Measurements from ENCODE around the gene CES1. TPM values are rescaled to one million over a fixed set of nuclear protein-coding genes. Genes with fewer than 3 reads are reported as not detected.
"Not testable (repeated sequence)": the region's sequence is repeated elsewhere in the genome, so short reads cannot be mapped to it uniquely, and the experiment has no call there.

CES1 gene
- total RNA-seq, 2 donors from 2014 or later = 58.2 to 122 TPM

- ATAC-seq = no peak
- intact Hi-C loops (cut with DNase I) = no loop called here
- no peak for DNase-seq
Measured at GRCh38 chr16:55809851-55810250, 23.0 kb downstream of the CES1 start.

GRCh38 chr16:55809386-55809785, 23.5 kb downstream of the CES1 start:
- intact Hi-C loops (cut with DNase I) = no loop called here
- ATAC-seq (no peak), DNase-seq (no peak)

- DNase-seq; ATAC-seq; intact Hi-C loops (cut with DNase I): not testable (repeated sequence)
Measured at GRCh38 chr16:55808286-55808685, 24.6 kb downstream of the CES1 start.

- ATAC-seq = peak; percentile 30 to 85
- DNase-seq; intact Hi-C loops (cut with DNase I): not testable (repeated sequence)
Measured at GRCh38 chr16:55805104-55805503, 27.8 kb downstream of the CES1 start.

GRCh38 chr16:55803681-55804080, 29.2 kb downstream of the CES1 start:
- intact Hi-C loops (cut with DNase I); DNase-seq; ATAC-seq: not testable (repeated sequence)

GRCh38 chr16:55792934-55793374, 39.9 kb downstream of the CES1 start:
- intact Hi-C loops (cut with DNase I); ATAC-seq; DNase-seq: not testable (repeated sequence)

- ATAC-seq = peak in 1 of 2 donors; percentile 78
- intact Hi-C loops (cut with DNase I); DNase-seq: not testable (repeated sequence)
Measured at GRCh38 chr16:55791512-55791911, 41.4 kb downstream of the CES1 start.

GRCh38 chr16:55790240-55790639, 42.7 kb downstream of the CES1 start:
- peak in 1 of 2 donors; percentile 65 for ATAC-seq
- intact Hi-C loops (cut with DNase I); DNase-seq: not testable (repeated sequence)

GRCh38 chr16:55782793-55783091, 50.2 kb downstream of the CES1 start:
- intact Hi-C loops (cut with DNase I); DNase-seq; ATAC-seq: not testable (repeated sequence)

- intact Hi-C loops (cut with DNase I); DNase-seq; ATAC-seq: not testable (repeated sequence)
Measured at GRCh38 chr16:55782091-55782792, 50.7 kb downstream of the CES1 start.

GRCh38 chr16:55781456-55781855, 51.4 kb downstream of the CES1 start:
- DNase-seq; ATAC-seq; intact Hi-C loops (cut with DNase I): not testable (repeated sequence)

GRCh38 chr16:55780095-55780407, 52.8 kb downstream of the CES1 start:
- ATAC-seq; intact Hi-C loops (cut with DNase I): not testable (repeated sequence)

GRCh38 chr16:55779402-55780094, 53.3 kb downstream of the CES1 start:
- ATAC-seq = no peak
- intact Hi-C loops (cut with DNase I) = no loop called here
- DNase-seq = no peak

More at GRCh38 chr16:55780095-55780407, 52.8 kb downstream of the CES1 start:
- DNase-seq = not testable (repeated sequence)

GRCh38 chr16:55778757-55779156, 54.1 kb downstream of the CES1 start:
- intact Hi-C loops (cut with DNase I) = no loop called here
- DNase-seq (no peak), ATAC-seq (no peak)

- ATAC-seq = no peak
- DNase-seq = no peak
- intact Hi-C loops (cut with DNase I) = no loop called here
Measured at GRCh38 chr16:55775857-55776256, 57.0 kb downstream of the CES1 start.

GRCh38 chr16:55773859-55774549, 58.9 kb downstream of the CES1 start:
- no peak for DNase-seq
- no peak for ATAC-seq

GRCh38 chr16:55765161-55765560, 67.7 kb downstream of the CES1 start:
- no peak for DNase-seq
- intact Hi-C loops (cut with DNase I) = no loop called here
- ATAC-seq = no peak

More at GRCh38 chr16:55773859-55774549, 58.9 kb downstream of the CES1 start:
- intact Hi-C loops (cut with DNase I) = no loop called here

- DNase-seq = peak; percentile 26
- peak; percentile 47 to 72 for ATAC-seq
- intact Hi-C loops (cut with DNase I) = no loop called here
Measured at GRCh38 chr16:55760310-55761001, 72.4 kb downstream of the CES1 start.

- ATAC-seq = peak; percentile 67 to 71
- intact Hi-C loops (cut with DNase I) = not testable (repeated sequence)
Measured at GRCh38 chr16:55759965-55760309, 73.0 kb downstream of the CES1 start.

More at GRCh38 chr16:55759965-55760309, 73.0 kb downstream of the CES1 start:
- not testable (repeated sequence) for DNase-seq
